LNCaP clone FGC (cell line): ENCODE data around the gene TRUB1.

ENCODE experiments used
- DNase-seq: peaks from one replicate; pipeline ENCODE4 v3.0.0-alpha.2; 2011; ENCODE audit warnings: low read depth
- H3K4me3 ChIP-seq: 2 replicates; pipeline ENCODE4 v1.5.1; 2011; ENCODE audit warnings: mild to moderate bottlenecking, low read depth, low read length, control low read depth
- CTCF ChIP-seq: IDR thresholded peaks from 2 replicates; pipeline ENCODE4 v1.5.1; 2012; ENCODE audit warnings: mild to moderate bottlenecking; ENCODE audit not compliant: control insufficient read depth, insufficient read depth; ENCODE audit errors: extremely low read depth

TRUB1 gene

DNA sequence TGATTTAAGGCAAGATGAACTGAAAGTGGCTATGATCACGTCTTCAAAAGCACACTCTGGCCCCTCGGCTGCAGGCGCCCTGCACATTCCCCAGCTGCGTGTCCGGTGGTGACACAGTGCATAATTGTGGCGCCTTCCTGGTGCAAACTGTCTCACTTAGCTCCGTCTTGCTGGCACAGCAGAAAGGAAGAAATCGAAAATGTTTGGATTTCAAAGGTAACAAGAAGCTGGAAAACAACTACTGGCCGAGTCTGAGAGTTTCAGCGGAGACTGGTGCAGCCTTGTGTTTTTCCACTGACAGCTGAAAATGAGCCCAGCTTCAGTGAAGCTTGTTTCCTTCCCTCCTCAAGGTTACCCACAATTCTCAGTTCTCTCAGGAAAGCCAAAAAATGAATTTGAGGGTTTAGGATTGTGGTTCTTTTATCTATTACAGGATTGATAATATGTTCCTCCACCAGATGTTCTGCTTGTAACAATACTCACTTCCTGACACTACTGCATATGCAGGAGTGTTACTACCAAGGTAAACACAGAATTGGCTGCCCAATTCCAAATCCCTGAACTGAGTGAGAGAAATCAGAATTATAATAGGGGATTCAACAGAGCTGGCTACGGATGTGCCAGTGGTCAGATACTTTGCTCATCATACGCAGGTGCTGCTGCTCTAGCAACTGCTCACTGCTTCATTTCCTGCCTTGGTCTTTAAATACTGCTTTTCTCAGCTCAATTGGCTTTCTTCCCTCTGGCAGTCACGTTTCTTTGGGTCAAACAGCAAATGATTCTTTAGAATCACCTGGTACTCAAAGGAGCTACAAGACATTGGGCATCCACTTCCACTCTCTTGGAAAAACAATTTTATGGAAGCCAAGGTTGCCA lies 63.7 kb downstream of the TRUB1 start:
- H3K4me3 ChIP-seq, result no peak overlapping the region
- no peak for DNase-seq
- TF ChIP-seq CTCF, result no peak

DNA sequence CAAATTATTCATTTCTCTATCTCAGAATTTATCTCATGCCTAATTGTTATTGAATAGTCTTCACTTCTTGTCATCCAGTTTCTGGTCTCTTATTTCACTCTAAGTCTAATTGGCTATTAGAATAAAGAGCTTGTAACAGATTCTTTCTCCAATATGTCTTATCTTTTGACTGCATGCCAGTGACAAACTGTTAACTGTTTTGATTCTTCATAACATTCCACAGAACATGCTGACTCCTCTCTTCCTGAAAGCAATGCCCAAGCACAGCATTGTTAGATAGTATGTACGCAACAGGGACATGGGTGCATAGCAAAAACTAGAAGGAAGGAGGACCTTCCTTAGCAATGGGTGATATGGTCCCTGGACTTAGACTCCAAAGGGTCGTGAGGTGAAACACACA lies 65.4 kb downstream of the TRUB1 start:
- no peak for DNase-seq
- no peak for TF ChIP-seq CTCF
- no peak overlapping the region for H3K4me3 ChIP-seq

DNA sequence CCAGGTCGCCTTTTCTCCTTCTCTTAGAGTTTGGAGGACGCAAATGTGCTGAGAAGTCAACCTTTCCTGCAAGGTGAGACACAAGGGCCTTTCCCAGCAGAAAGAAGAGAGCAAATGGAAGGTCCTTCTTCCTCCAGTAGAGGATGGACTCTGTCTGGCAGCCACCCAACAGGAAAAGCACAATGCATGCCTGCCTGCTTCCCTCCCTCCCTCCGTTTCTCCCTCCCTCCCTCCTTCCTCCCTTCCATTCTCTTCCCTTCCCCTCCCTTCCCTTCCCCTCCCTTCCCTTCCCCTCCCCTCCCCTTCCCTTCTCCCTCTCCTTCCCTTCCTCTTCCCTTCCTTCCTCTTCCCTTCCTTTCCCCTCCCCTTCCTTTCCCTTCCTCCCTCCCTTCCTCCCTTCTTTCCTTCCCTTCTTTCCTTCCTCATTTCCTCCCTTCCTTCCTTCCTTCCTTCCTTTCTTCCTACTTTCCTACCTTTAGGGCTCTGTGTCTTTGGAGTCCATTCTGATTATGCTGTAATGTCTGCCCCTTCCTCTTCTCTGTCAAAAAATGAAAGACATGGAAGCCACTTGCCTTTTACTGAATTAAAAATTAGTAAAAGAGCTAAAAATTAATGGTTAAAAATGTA lies 66.4 kb downstream of the TRUB1 start:
- DNase-seq, result no peak
- TF ChIP-seq CTCF, result no peak
- H3K4me3 ChIP-seq, result no peak overlapping the region

DNA sequence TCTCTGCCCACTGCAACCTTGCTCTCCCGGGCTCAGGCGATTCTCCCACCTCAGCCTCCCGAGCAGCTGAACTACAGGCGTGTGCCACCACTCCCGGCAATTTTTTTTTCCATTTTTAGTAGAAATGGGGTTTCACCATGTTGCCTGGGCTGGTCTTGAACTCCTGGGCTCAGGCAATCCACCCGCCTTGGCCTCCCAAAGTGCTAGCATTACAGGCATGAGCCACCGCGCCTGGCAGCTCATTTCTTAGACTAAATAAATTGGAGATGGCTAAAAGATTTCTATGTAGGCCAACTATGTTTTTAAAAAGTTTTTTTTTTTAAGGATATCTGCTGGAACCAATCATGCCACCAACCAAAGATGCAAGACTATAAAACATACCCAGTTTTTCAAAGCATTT lies 67.8 kb downstream of the TRUB1 start:
- DNase-seq, result no peak
- no peak for TF ChIP-seq CTCF
- no peak overlapping the region for H3K4me3 ChIP-seq

- no peak for DNase-seq
- no peak overlapping the region for H3K4me3 ChIP-seq
- TF ChIP-seq CTCF, result no peak
Measured at GRCh38 chr10:115018185-115018931, 80.4 kb downstream of the TRUB1 start.

GRCh38 chr10:115020449-115020848 lies 82.5 kb downstream of the TRUB1 start:
- TF ChIP-seq CTCF, result no peak
- H3K4me3 ChIP-seq, result no peak overlapping the region
- DNase-seq, result no peak
